HG03039 (cell line): ENCODE measurements around the gene ZFAND3.

ENCODE experiments used
- ATAC-seq: cut with Tn5 transposase; IDR thresholded peaks from one replicate; pipeline ENCODE4 v1.9.1; 2021; ENCODE audit warnings: mild to moderate bottlenecking, moderate library complexity; ENCODE audit not compliant: unreplicated experiment

ZFAND3 gene

GRCh38 chr6:38068854-38069590 lies 249.5 kb downstream of the ZFAND3 start:
- no peak for ATAC-seq

GRCh38 chr6:38077488-38078030 lies 258.0 kb downstream of the ZFAND3 start:
- ATAC-seq: no peak

GRCh38 chr6:38078671-38079070 lies 259.1 kb downstream of the ZFAND3 start:
- no peak for ATAC-seq

- no peak for ATAC-seq
Measured at GRCh38 chr6:38079107-38079506, 259.6 kb downstream of the ZFAND3 start.

GRCh38 chr6:38079537-38079936 lies 260.0 kb downstream of the ZFAND3 start:
- no peak for ATAC-seq

GRCh38 chr6:38080360-38080759 lies 260.8 kb downstream of the ZFAND3 start:
- ATAC-seq: no peak

- no peak for ATAC-seq
Measured at GRCh38 chr6:38080889-38081288, 261.4 kb downstream of the ZFAND3 start.

- ATAC-seq: no peak
Measured at GRCh38 chr6:38085031-38085430, 265.5 kb downstream of the ZFAND3 start.

GRCh38 chr6:38086346-38086745 lies 266.8 kb downstream of the ZFAND3 start:
- ATAC-seq: no peak

- ATAC-seq: no peak
Measured at GRCh38 chr6:38088010-38088409, 268.5 kb downstream of the ZFAND3 start.

GRCh38 chr6:38088829-38089228 lies 269.3 kb downstream of the ZFAND3 start:
- no peak for ATAC-seq

- ATAC-seq: no peak
Measured at GRCh38 chr6:38091613-38092012, 272.1 kb downstream of the ZFAND3 start.

GRCh38 chr6:38092465-38092864 lies 272.9 kb downstream of the ZFAND3 start:
- ATAC-seq: no peak

- ATAC-seq: no peak
Measured at GRCh38 chr6:38092964-38093363, 273.4 kb downstream of the ZFAND3 start.

GRCh38 chr6:38095054-38095453 lies 275.5 kb downstream of the ZFAND3 start:
- no peak for ATAC-seq

GRCh38 chr6:38099221-38099620 lies 279.7 kb downstream of the ZFAND3 start:
- ATAC-seq: no peak

GRCh38 chr6:38100380-38100779 lies 280.9 kb downstream of the ZFAND3 start:
- no peak for ATAC-seq

- ATAC-seq: no peak
Measured at GRCh38 chr6:38103921-38104320, 284.4 kb downstream of the ZFAND3 start.

- no peak for ATAC-seq
Measured at GRCh38 chr6:38105066-38105465, 285.5 kb downstream of the ZFAND3 start.

GRCh38 chr6:38107073-38107472 lies 287.5 kb downstream of the ZFAND3 start:
- ATAC-seq: no peak

GRCh38 chr6:38110481-38110971 lies 291.0 kb downstream of the ZFAND3 start:
- no peak for ATAC-seq

- ATAC-seq: no peak
Measured at GRCh38 chr6:38112181-38112580, 292.7 kb downstream of the ZFAND3 start.
